ENCODE measurements around the gene GGA1.

GGA1 gene

DNA sequence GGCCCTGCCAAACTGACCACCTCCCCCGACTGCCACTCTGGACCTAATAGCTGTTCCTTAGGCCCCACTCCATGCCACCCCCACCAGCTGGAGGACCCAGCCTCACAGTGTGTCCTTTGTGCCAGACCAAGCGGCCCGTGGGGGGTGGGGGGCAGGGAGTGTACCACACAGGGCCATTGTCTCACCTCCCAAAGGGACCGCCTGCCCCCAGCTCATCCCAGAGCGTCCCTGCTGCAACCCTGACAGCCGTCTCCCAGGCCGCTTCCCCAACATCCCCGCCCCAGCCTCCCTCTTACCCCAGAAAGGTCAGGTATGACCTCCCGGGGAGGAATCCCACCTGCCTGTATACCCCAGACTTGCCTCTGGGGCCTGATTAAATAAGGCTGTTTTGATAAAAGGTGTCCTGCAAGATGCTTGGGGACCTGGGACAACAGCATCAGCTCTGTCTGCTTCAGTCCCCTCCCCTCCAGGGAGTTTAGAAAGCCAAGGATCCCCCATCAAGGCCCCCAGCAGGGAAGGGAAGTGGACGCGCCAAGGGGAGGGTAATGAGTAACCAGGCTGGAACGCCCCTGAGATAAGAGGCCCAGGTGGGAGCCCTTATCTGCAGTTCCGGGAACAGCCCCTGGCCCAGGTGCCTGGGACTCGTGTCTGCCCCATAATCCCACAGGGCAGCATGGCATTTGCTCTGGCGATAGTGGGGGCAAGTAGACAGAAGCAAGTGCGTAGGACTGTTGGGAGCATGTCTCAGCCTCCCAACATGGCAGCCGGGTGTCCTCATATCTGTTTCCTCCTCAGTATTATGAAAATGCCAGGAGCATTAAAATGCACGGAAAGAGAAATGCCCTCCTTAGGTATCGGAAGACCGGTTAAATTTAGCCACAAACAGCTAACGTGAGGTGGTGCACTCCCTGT is 39.4 kb upstream of the GGA1 start:
- FAIRE-seq = no peak
- DNase-seq (ENCODE audit: insufficient read length, low spot score) = no peak
- TF ChIP-seq POLR2AphosphoS5 (IDR thresholded peaks at IDR 0.05; ENCODE audit: low read depth, low read length) (no peak), TAF1 (IDR thresholded peaks at IDR 0.05; ENCODE audit: low read depth, low read length) (no peak), PAX5 (IDR thresholded peaks at IDR 0.05; ENCODE audit: insufficient read depth, low read length, severe bottlenecking) (no peak), SPI1 (IDR thresholded peaks at IDR 0.05; ENCODE audit: low read depth, low read length) (no peak), POLR2A (IDR thresholded peaks at IDR 0.05; ENCODE audit: low read depth, low read length) (no peak)

DNA sequence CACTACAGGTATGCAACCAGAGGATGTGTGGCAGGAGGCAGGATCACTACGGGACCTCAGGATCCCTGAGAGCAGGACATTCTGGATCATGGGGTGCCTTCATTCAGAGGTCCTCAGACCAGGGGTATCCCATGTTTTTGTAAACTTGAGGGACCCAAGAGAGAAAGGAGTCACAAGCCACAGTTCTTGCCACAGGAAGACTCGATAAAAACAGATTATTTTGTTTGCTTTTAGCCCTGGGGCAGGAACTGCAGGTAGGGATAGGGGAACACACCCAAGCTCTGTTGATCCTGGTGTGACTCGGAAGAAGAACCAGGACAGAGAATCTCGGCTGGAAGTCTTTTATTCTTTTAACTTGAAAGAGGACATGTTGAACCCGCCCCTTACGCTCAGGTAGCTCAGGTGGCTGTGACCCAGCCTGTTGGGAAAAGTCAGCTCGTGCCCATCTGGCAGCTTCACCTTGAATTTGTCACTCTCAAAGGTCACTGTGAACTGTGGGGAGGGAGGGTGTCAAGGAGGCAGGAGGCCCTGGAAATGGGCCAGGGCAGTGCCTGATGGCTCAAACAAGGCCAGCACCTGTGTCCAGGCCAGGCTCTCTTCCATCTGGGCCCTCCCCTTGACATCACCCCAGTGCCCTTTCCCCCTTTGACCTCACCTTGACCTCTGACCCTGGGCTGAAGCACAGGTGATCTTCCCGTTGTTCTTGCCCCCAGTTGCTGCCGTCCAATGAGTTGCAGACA is 38.5 kb upstream of the GGA1 start:
- FAIRE-seq (no peak), DNase-seq (ENCODE audit: insufficient read length, low spot score) (no peak)
- TF ChIP-seq POU2F2 (IDR thresholded peaks at IDR 0.05; ENCODE audit: low read depth, low read length) (no peak), SPI1 (IDR thresholded peaks at IDR 0.05; ENCODE audit: low read depth, low read length) (no peak), POLR2AphosphoS5 (IDR thresholded peaks at IDR 0.05; ENCODE audit: low read depth, low read length) (no peak), POLR2A (IDR thresholded peaks at IDR 0.05; ENCODE audit: low read depth, low read length) (no peak), TAF1 (IDR thresholded peaks at IDR 0.05; ENCODE audit: low read depth, low read length) (no peak), PAX5 (IDR thresholded peaks at IDR 0.05; ENCODE audit: insufficient read depth, low read length, severe bottlenecking) (no peak)

DNA sequence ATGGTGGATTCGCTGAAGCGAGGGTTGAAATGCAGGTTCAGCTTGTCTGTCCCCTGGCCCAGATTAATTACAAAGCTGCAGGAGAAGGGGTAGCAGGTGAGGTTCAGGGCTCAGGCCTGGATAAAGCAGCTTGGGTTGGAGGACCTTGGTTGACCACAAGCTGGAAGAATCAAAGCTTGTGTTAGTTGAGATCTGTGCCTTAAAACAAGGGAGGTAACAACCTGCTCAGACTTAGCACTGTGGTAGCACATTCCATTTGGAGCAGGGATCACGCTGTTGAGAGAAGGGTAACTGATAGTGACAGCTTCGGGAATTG is 38.0 kb upstream of the GGA1 start:
- TF ChIP-seq PAX5 (IDR thresholded peaks at IDR 0.05; ENCODE audit: insufficient read depth, low read length, severe bottlenecking) (no peak), SPI1 (IDR thresholded peaks at IDR 0.05; ENCODE audit: low read depth, low read length) (no peak), TAF1 (IDR thresholded peaks at IDR 0.05; ENCODE audit: low read depth, low read length) (no peak), POLR2A (IDR thresholded peaks at IDR 0.05; ENCODE audit: low read depth, low read length) (no peak), POLR2AphosphoS5 (IDR thresholded peaks at IDR 0.05; ENCODE audit: low read depth, low read length) (no peak), POU2F2 (IDR thresholded peaks at IDR 0.05; ENCODE audit: low read depth, low read length) (no peak)
- FAIRE-seq (no peak), DNase-seq (ENCODE audit: insufficient read length, low spot score) (no peak)

GRCh38 chr22:37571258-37571991 is 37.2 kb upstream of the GGA1 start:
- DNase-seq (ENCODE audit: insufficient read length, low spot score) (no peak), FAIRE-seq (no peak)
- TF ChIP-seq POLR2AphosphoS5 (IDR thresholded peaks at IDR 0.05; ENCODE audit: low read depth, low read length) = no peak

- FAIRE-seq (no peak), DNase-seq (ENCODE audit: insufficient read length, low spot score) (no peak)
- TF ChIP-seq SPI1 (IDR thresholded peaks at IDR 0.05; ENCODE audit: low read depth, low read length) (no peak), POLR2A (IDR thresholded peaks at IDR 0.05; ENCODE audit: low read depth, low read length) (no peak), POU2F2 (IDR thresholded peaks at IDR 0.05; ENCODE audit: low read depth, low read length) (no peak), POLR2AphosphoS5 (IDR thresholded peaks at IDR 0.05; ENCODE audit: low read depth, low read length) (no peak), PAX5 (IDR thresholded peaks at IDR 0.05; ENCODE audit: insufficient read depth, low read length, severe bottlenecking) (no peak), TAF1 (IDR thresholded peaks at IDR 0.05; ENCODE audit: low read depth, low read length) (no peak)
Observed at GRCh38 chr22:37571992-37572373, 36.7 kb upstream of the GGA1 start.

DNA sequence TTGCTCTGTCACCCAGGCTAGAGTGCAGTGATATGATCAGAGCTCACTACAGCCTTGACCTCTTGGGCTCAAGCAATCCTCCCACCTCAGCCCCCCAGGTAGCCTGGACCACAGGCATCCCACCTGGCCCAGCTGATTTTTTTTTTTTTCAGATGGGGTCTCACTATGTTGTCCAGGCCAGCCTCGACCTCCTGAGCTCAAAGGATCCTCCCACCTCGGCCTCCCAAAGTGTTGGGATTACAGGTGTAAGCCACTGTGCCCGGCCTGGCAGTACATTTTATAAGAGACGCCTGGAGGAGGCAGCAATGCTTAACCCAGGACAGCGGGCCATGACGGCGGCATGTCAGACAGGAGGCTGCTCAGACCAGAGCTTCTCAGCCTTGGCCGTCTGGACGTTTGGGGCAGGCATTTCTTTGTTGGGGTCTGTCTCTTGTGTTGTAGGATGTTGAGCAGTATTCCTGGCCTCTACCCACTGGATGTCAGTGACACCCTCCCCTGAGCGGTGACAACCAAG is 33.1 kb upstream of the GGA1 start:
- TF ChIP-seq POLR2AphosphoS5 (IDR thresholded peaks at IDR 0.05; ENCODE audit: low read depth, low read length) (no peak), POLR2A (IDR thresholded peaks at IDR 0.05; ENCODE audit: low read depth, low read length) (no peak), PAX5 (IDR thresholded peaks at IDR 0.05; ENCODE audit: insufficient read depth, low read length, severe bottlenecking) (no peak), TAF1 (IDR thresholded peaks at IDR 0.05; ENCODE audit: low read depth, low read length) (no peak), SPI1 (IDR thresholded peaks at IDR 0.05; ENCODE audit: low read depth, low read length) (no peak)
- FAIRE-seq (no peak), DNase-seq (ENCODE audit: insufficient read length, low spot score) (no peak)

DNA sequence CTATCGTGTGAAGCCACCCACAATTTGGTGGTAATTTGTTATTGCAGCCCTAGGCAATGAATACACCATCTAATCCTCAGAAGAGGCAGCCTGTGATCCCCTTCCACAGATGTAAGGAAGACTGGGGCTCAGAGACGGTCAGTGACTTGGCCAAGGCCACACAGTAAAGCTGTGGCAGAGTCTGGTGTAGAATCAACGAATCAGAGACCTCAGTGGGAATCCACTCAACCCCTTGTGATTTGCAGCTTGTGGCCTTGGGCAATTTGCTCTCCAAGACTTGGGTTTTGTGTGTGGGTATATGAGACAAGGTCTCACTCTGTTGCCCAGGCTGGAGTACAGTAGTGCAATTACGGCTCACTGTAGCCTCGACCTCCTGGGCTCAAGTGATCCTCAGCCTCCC is 30.6 kb upstream of the GGA1 start:
- DNase-seq (ENCODE audit: insufficient read length, low spot score) (no peak), FAIRE-seq (no peak)
- TF ChIP-seq SPI1 (IDR thresholded peaks at IDR 0.05; ENCODE audit: low read depth, low read length) = no peak
- TF ChIP-seq PAX5 (IDR thresholded peaks at IDR 0.05; ENCODE audit: insufficient read depth, low read length, severe bottlenecking) = no peak
- no peak for TF ChIP-seq POLR2A (IDR thresholded peaks at IDR 0.05; ENCODE audit: low read depth, low read length)
- no peak for TF ChIP-seq POU2F2 (IDR thresholded peaks at IDR 0.05; ENCODE audit: low read depth, low read length)
- no peak for TF ChIP-seq TAF1 (IDR thresholded peaks at IDR 0.05; ENCODE audit: low read depth, low read length)
- TF ChIP-seq POLR2AphosphoS5 (IDR thresholded peaks at IDR 0.05; ENCODE audit: low read depth, low read length) = no peak

DNA sequence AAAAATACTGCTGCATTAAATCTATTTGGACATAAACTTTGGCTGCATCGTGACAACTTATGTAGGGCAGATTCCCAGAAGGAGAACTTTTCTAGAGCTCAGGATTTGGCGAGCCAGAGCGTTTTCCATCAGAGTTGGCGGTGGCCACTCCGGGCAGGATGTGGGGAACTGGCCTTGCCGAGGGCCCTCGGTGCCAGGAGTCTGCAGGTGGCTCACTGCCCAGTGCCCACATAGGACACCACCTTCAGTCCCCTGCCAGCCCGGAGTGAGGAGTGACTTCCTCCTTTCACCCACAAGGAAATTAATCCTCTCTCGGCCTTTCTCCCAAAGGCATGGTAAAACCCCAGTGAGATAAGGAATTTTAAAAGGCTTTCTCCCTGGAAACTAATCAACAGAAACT is 27.1 kb upstream of the GGA1 start:
- no peak for FAIRE-seq
- TF ChIP-seq SPI1 (IDR thresholded peaks at IDR 0.05; ENCODE audit: low read depth, low read length) (no peak), POU2F2 (IDR thresholded peaks at IDR 0.05; ENCODE audit: low read depth, low read length) (no peak), POLR2AphosphoS5 (IDR thresholded peaks at IDR 0.05; ENCODE audit: low read depth, low read length) (no peak), PAX5 (IDR thresholded peaks at IDR 0.05; ENCODE audit: insufficient read depth, low read length, severe bottlenecking) (no peak), TAF1 (IDR thresholded peaks at IDR 0.05; ENCODE audit: low read depth, low read length) (no peak), POLR2A (IDR thresholded peaks at IDR 0.05; ENCODE audit: low read depth, low read length) (no peak)
- no peak for DNase-seq (ENCODE audit: insufficient read length, low spot score)

DNA sequence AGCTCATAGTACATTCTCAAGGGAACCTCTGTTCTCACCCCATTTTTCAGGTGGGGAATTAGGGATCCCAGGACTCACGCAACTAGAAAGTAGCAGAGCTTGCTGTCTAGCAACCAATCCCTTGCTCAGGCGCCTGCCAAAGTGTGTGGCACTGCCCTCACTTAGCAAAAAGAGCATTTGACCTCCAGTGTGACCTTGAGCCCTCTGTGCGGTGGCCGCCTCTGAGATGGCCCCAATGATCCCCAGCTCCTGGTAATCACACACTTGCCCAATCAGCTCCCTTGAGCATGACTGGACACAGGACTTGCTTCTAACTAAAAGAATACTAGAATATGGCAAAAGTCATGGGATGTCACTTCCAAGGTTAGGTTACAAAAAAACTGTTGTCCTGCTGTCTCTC is 26.1 kb upstream of the GGA1 start:
- DNase-seq (ENCODE audit: insufficient read length, low spot score) = no peak
- FAIRE-seq = no peak
- no peak for TF ChIP-seq POLR2AphosphoS5 (IDR thresholded peaks at IDR 0.05; ENCODE audit: low read depth, low read length)
- TF ChIP-seq TAF1 (IDR thresholded peaks at IDR 0.05; ENCODE audit: low read depth, low read length) = no peak
- TF ChIP-seq PAX5 (IDR thresholded peaks at IDR 0.05; ENCODE audit: insufficient read depth, low read length, severe bottlenecking) = no peak
- no peak for TF ChIP-seq SPI1 (IDR thresholded peaks at IDR 0.05; ENCODE audit: low read depth, low read length)
- no peak for TF ChIP-seq POLR2A (IDR thresholded peaks at IDR 0.05; ENCODE audit: low read depth, low read length)
- no peak for TF ChIP-seq POU2F2 (IDR thresholded peaks at IDR 0.05; ENCODE audit: low read depth, low read length)
